Measurements from ENCODE around the gene IDE.
"Not testable (repeated sequence)": the region's sequence is repeated elsewhere in the genome, so short reads cannot be mapped to it uniquely, and the experiment has no call there.

IDE gene

GRCh38 chr10:92573798-92574547 lies at the start of gene IDE:
TSS of gene IDE (minus strand) at chr10:92574093. CDS start at chr10:92574019, 74 bp downstream.
- in situ Hi-C loops (cut with MboI; ENCODE audit: low sequenced_read_pairs): no loop called here

GRCh38 chr10:92619368-92619767 lies 45.5 kb upstream of the IDE start:
- in situ Hi-C loops (cut with MboI; ENCODE audit: low sequenced_read_pairs): no loop called here

GRCh38 chr10:92615515-92615914 lies 41.6 kb upstream of the IDE start:
- in situ Hi-C loops (cut with MboI; ENCODE audit: low sequenced_read_pairs): no loop called here

GRCh38 chr10:92604841-92605240 lies 30.9 kb upstream of the IDE start:
- in situ Hi-C loops (cut with MboI; ENCODE audit: low sequenced_read_pairs): no loop called here

- in situ Hi-C loops (cut with MboI; ENCODE audit: low sequenced_read_pairs): no loop called here
Measured at GRCh38 chr10:92598321-92598720, 24.4 kb upstream of the IDE start.

- in situ Hi-C loops (cut with MboI; ENCODE audit: low sequenced_read_pairs): no loop called here
Measured at GRCh38 chr10:92595505-92595904, 21.6 kb upstream of the IDE start.

GRCh38 chr10:92593619-92594588 lies 20.0 kb upstream of the IDE start:
- in situ Hi-C loops (cut with MboI; ENCODE audit: low sequenced_read_pairs): no loop called here

- in situ Hi-C loops (cut with MboI; ENCODE audit: low sequenced_read_pairs): no loop called here
Measured at GRCh38 chr10:92592761-92593618, 19.1 kb upstream of the IDE start, which contains the start of gene KIF11. TSS of gene KIF11 (plus strand) at chr10:92593130. CDS start at chr10:92593376, 246 bp downstream.

GRCh38 chr10:92591550-92592022 lies 17.7 kb upstream of the IDE start:
- in situ Hi-C loops (cut with MboI; ENCODE audit: low sequenced_read_pairs): no loop called here

- in situ Hi-C loops (cut with MboI; ENCODE audit: low sequenced_read_pairs): no loop called here
Measured at GRCh38 chr10:92590623-92591549, 17.0 kb upstream of the IDE start.

- in situ Hi-C loops (cut with MboI; ENCODE audit: low sequenced_read_pairs): not testable (repeated sequence)
Measured at GRCh38 chr10:92582347-92582746, 8.5 kb upstream of the IDE start.

- in situ Hi-C loops (cut with MboI; ENCODE audit: low sequenced_read_pairs): no loop called here
Measured at GRCh38 chr10:92575961-92576360, 2.1 kb upstream of the IDE start.

- in situ Hi-C loops (cut with MboI; ENCODE audit: low sequenced_read_pairs): no loop called here
Measured at GRCh38 chr10:92574548-92575261, 812 bp upstream of the IDE start.

- in situ Hi-C loops (cut with MboI; ENCODE audit: low sequenced_read_pairs): no loop called here
Measured at GRCh38 chr10:92573091-92573797, 649 bp downstream of the IDE start.

GRCh38 chr10:92572362-92573090 lies 1.4 kb downstream of the IDE start:
- in situ Hi-C loops (cut with MboI; ENCODE audit: low sequenced_read_pairs): no loop called here

GRCh38 chr10:92571649-92572048 lies 2.2 kb downstream of the IDE start:
- in situ Hi-C loops (cut with MboI; ENCODE audit: low sequenced_read_pairs): no loop called here

- in situ Hi-C loops (cut with MboI; ENCODE audit: low sequenced_read_pairs): not testable (repeated sequence)
Measured at GRCh38 chr10:92569663-92570062, 4.2 kb downstream of the IDE start.

GRCh38 chr10:92569071-92569470 lies 4.8 kb downstream of the IDE start:
- in situ Hi-C loops (cut with MboI; ENCODE audit: low sequenced_read_pairs): no loop called here

All from HL-60/S4 treated with phorbol 12-myristate 13-acetate at 8.2 ng/mL for 4 days and 3 days (cell line).